Esophagus squamous epithelium (tissue), 4 donors: ENCODE data around the gene COL1A2.

ENCODE experiments used
- CTCF ChIP-seq, 6 experiments: fragments of 450-650 bp in 4 of 6; fragments of 200-600 bp in 2 of 6; sonication (generic) in 2 of 6; IDR thresholded peaks; one replicate each; pipeline ENCODE4 v1.5.1; 2016 to 2019; ENCODE audit warnings: antibody characterized with exemption in 6 of 6, mild to moderate bottlenecking in 4 of 6, moderate library complexity in 4 of 6
- POLR2A ChIP-seq, 4 donors: fragments of 450-650 bp; IDR thresholded peaks; one replicate each; pipeline ENCODE4 v1.6.1; 2017; ENCODE audit warnings: antibody characterized with exemption in 4 of 4, mild to moderate bottlenecking in 4 of 4, moderate library complexity in 3 of 4

- TF ChIP-seq CTCF (IDR thresholded peaks at IDR 0.05) = no peak
- TF ChIP-seq POLR2A (IDR thresholded peaks at IDR 0.05) = no peak
These were observed 39.2 kb upstream of the COL1A2 start for GRCh38 chr7:94355454-94355853.
